Measurements from ENCODE around the gene PHAF1. TPM values are rescaled to one million over a fixed set of nuclear protein-coding genes. Genes with fewer than 3 reads are reported as not detected.
A peak's percentile ranks its signal among the peaks of the same experiment; 100 is the strongest.
"Not testable (repeated sequence)": the region's sequence is repeated elsewhere in the genome, so short reads cannot be mapped to it uniquely, and the experiment has no call there.

The PHAF1 gene
- total and polyA plus RNA-seq, 12 donors = 9.0 to 27.4 (median 14.0) TPM

DNA sequence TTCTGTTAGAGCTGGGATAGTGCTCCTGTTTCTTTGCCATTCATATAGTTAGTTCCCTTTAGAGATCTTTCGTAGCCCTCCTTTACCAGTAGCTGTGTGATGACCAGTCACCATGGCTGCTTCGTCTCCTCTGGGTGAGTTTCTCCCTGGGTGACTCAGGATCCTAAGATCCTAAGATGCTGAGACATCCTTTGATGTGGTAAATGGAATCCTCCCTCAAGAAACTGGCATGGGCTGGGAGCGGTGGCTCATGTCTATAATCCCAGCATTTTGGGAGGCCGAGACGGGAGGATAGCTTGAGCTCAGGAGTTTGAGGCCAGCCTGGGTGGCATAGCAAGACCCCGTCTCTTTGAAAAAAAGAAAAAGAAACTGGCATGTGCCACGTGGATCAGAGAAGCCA is 5.9 kb downstream of the PHAF1 start:
- H3K36me3 ChIP-seq (replicated peaks in 1 of 2) = peaks cover 0 to 7% of the 10 kb centered on the region in 2 donors
- DNase-seq = peak in 1 of 7 donors; percentile 31
- TF ChIP-seq POLR2A (IDR thresholded peaks at IDR 0.05) = no peak
- TF ChIP-seq, protein P1, sequence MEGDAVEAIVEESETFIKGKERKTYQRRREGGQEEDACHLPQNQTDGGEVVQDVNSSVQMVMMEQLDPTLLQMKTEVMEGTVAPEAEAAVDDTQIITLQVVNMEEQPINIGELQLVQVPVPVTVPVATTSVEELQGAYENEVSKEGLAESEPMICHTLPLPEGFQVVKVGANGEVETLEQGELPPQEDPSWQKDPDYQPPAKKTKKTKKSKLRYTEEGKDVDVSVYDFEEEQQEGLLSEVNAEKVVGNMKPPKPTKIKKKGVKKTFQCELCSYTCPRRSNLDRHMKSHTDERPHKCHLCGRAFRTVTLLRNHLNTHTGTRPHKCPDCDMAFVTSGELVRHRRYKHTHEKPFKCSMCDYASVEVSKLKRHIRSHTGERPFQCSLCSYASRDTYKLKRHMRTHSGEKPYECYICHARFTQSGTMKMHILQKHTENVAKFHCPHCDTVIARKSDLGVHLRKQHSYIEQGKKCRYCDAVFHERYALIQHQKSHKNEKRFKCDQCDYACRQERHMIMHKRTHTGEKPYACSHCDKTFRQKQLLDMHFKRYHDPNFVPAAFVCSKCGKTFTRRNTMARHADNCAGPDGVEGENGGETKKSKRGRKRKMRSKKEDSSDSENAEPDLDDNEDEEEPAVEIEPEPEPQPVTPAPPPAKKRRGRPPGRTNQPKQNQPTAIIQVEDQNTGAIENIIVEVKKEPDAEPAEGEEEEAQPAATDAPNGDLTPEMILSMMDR (IDR thresholded peaks at IDR 0.05) = no peak
- WGBS, 4 donors = 81 to 92% (median 83%) methylated on average over 7 of the region's 7 CpGs
- H3K27me3 ChIP-seq = no peaks in the 10 kb centered on the region
- H3K27ac ChIP-seq = no peak overlapping the region
- intact Hi-C loops (cut with DNase I) = no loop called here
- H3K4me1 ChIP-seq (replicated peaks in 1 of 2) = peaks cover 6 to 16% of the 10 kb centered on the region in 2 donors
- no peaks in the 10 kb centered on the region for H3K9me3 ChIP-seq (replicated peaks in 1 of 3)
- H3K4me3 ChIP-seq = no peak overlapping the region

DNA sequence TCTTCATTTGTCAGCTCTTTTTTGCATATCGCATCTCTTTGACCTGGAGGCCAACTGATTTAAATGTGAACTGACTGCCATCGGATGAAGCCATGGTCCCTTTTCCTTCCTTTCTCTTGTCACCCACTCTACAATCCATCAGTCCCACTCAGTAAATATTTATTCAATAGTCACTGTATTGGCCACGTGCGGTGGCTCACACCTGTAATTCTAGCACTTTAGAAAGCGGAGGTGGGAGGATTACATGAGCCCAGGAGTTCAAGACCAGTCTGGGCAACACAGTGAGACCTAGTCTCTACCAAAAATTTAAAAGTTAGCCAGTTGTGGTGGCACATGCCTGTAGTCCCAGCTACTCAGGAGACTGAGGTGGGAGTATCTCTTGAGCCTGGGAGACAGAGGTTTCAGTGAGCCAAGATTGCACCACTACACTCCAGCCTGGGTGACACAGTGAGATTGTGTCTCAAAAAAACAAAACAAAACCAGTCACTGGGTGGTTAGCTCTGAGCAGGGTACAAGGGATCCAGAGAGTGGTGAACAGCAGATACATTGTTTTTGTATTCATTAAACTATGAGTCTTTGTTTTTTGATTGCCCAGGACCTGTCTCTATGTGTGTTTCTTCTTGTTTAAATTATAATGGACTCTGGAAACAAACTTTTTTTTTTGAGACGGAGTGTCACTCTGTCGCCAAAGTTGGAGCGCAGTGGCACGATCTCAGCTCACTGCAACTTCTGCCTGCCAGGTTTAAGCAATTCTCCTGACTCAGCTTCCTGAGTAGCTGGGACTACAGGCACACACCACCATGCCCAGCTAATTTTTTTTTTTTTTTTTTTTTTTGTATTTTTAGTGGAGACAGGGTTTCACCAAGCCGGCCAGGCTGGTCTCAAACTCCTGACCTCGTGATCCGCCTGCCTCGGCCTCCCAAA is 6.9 kb downstream of the PHAF1 start:
- 79 to 84% (median 84%) methylated on average over 13 of the region's 13 CpGs for WGBS, 4 donors

DNA sequence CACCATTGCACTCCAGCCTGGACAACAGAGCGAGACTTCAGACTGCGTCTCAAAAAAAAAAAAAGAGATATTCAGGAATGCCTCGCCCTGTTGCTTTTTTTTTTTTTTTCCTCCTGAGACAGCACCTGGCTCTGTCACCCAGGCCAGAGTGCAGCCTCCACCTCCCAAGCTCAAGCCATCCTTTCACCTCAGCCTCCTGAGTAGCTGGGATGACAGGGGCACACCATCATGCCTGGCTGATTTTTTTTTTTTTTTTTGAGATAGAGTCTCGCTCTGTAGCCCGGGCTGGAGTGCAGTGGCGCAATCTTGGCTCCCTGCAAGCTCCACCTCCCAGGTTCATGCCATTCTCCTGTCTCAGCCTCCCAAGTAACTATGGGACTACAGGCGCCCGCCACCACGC is 8.0 kb downstream of the PHAF1 start:
- peaks cover 0 to 27% of the 10 kb centered on the region in 2 donors for H3K36me3 ChIP-seq (replicated peaks in 1 of 2)
- TF ChIP-seq POLR2A (IDR thresholded peaks at IDR 0.05) = no peak
- TF ChIP-seq, protein P1 (IDR thresholded peaks at IDR 0.05) = no peak
- WGBS, 4 donors = 93 to 96% (median 94%) methylated on average over 8 to 9 of the region's 9 CpGs
- H3K27me3 ChIP-seq = no peaks in the 10 kb centered on the region
- intact Hi-C loops (cut with DNase I) = no loop called here
- no peak overlapping the region for H3K27ac ChIP-seq
- H3K9me3 ChIP-seq (replicated peaks in 1 of 3) = no peaks in the 10 kb centered on the region
- DNase-seq = peak in 1 of 7 donors; percentile 31
- no peak overlapping the region for H3K4me3 ChIP-seq
- H3K4me1 ChIP-seq (replicated peaks in 1 of 2) = no peaks in the 10 kb centered on the region

More for the DNA sequence above, 6.9 kb downstream of the PHAF1 start:
- H3K27me3 ChIP-seq = no peaks in the 10 kb centered on the region
- peaks cover 0 to 6% of the 10 kb centered on the region in 2 donors for H3K4me1 ChIP-seq (replicated peaks in 1 of 2)
- TF ChIP-seq POLR2A (IDR thresholded peaks at IDR 0.05) = no peak
- TF ChIP-seq, protein P1 (IDR thresholded peaks at IDR 0.05) = no peak
- intact Hi-C loops (cut with DNase I) = no loop called here
- H3K27ac ChIP-seq = peak overlapping the region in 1 of 5 donors; percentile 6
- peak in 1 of 7 donors; percentile 33 for DNase-seq
- no peak overlapping the region for H3K4me3 ChIP-seq
- H3K9me3 ChIP-seq (replicated peaks in 1 of 3) = no peaks in the 10 kb centered on the region
- peaks cover 0 to 16% of the 10 kb centered on the region in 2 donors for H3K36me3 ChIP-seq (replicated peaks in 1 of 2)

DNA sequence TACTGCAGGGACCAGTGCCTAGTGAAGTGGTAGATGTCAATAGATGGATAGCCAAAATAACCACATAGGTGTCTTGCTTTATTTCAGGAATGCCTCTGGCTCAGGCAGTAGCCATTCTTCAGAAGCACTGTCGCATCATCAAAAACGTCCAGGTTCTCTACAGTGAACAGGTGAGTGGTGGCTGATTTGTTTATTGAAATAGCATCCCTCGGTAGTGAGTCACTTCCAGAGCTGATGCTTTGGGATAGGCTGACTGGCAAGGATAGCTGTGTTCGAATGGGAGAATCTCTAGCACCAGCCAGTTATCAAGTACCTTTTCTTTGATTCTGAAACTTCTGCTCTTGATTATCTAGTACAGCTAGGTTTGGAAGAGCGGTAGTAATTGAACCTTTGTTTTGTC is 10.3 kb downstream of the PHAF1 start:
- no peak for DNase-seq
- Histone ChIP-seq H3K4me1 (replicated peaks in 1 of 2) (no peaks in the 10 kb centered on the region), H3K4me3 (no peak overlapping the region), H3K27ac (no peak overlapping the region), H3K9me3 (replicated peaks in 1 of 3) (no peaks in the 10 kb centered on the region), H3K36me3 (replicated peaks in 1 of 2) (peaks cover 0 to 44% of the 10 kb centered on the region in 2 donors), H3K27me3 (no peaks in the 10 kb centered on the region)
- intact Hi-C loops (cut with DNase I) = no loop called here
- WGBS, 4 donors = 82 to 89% (median 84%) methylated on average over 5 of the region's 5 CpGs
- no peak for TF ChIP-seq POLR2A (IDR thresholded peaks at IDR 0.05)
- TF ChIP-seq, protein P1 (IDR thresholded peaks at IDR 0.05) = no peak

GRCh38 chr16:67122799-67123198 is 13.1 kb downstream of the PHAF1 start:
- intact Hi-C loops (cut with DNase I); H3K4me1 ChIP-seq (replicated peaks in 1 of 2); H3K27ac ChIP-seq; DNase-seq; H3K9me3 ChIP-seq (replicated peaks in 1 of 3); H3K4me3 ChIP-seq; H3K27me3 ChIP-seq: not testable (repeated sequence)
- 94 to 100% (median 96%) methylated on average over 5 of the region's 5 CpGs for WGBS, 4 donors
- peaks cover 0 to 61% of the 10 kb centered on the region in 2 donors for H3K36me3 ChIP-seq (replicated peaks in 1 of 2)

All from adrenal gland (tissue), 12 donors.